ENCODE results near the gene ARID4A.

GRCh38 chr14:58288106-58288792 is 10.1 kb upstream of the ARID4A start:
- no peak for TF ChIP-seq CTCF (IDR thresholded peaks at IDR 0.05)
- TF ChIP-seq EP300 (IDR thresholded peaks at IDR 0.05): no peak
- TF ChIP-seq PBX3 (IDR thresholded peaks at IDR 0.05): no peak
- TF ChIP-seq CEBPB (IDR thresholded peaks at IDR 0.05): no peak
- no peak for TF ChIP-seq JUN (IDR thresholded peaks at IDR 0.05)
- no peak for TF ChIP-seq POLR2A (IDR thresholded peaks at IDR 0.05; ENCODE audit: low read length)
- no peak for TF ChIP-seq HOXA7 (CRISPR knock-in tag; IDR thresholded peaks at IDR 0.05)
